ENCODE measurements around the gene CNBD2.
A peak's percentile ranks its signal among the peaks of the same experiment; 100 is the strongest.
"Not testable (repeated sequence)": the region's sequence is repeated elsewhere in the genome, so short reads cannot be mapped to it uniquely, and the experiment has no call there.

Gene CNBD2

GRCh38 chr20:35975576-35976373 lies 7.4 kb downstream of the CNBD2 start:
- DNase-seq: no peak

DNA sequence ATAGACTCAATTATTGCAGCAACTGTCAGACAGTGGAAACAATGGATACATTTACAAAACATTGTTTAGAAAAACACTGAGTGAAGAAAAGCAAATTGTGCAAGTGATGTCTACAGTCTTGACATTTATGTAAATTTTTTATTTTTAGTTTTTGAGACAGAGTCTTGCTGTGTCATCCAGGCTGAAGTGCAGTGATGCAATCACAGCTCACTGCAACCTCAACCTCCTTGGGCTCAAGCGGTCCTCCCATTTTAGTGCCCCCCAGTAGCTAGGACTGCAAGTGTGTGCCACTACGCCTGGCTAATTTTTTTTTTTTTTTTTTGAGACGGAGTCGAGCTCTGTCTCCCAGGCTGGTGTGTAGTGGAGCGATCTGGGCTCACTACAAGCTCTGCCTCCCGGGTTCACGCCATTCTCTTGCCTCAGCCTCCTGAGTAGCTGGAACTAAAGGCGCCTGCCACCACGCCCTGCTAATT lies 9.7 kb downstream of the CNBD2 start:
- DNase-seq: no peak

DNA sequence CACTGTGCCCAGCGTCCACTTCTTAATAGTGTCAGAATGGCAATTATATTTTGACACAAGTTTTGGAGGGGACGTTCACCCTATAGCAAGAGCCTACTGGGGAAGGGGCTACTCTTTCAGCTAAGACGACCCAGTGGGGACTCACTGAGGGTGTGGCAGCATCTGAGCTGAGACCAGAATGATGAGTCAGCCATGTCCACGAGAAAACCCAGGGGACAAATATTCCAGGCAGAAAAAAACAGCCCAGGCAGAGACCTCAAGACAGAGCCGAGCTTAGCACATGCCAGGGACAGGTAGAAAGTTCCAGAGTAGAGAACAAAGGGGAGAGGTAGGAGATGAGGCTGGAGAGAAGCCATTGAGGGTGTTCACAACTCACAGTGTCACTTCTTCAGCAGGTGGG lies 11.2 kb downstream of the CNBD2 start:
- DNase-seq: no peak

GRCh38 chr20:35981969-35982368 lies 13.6 kb downstream of the CNBD2 start:
- no peak for DNase-seq

DNA sequence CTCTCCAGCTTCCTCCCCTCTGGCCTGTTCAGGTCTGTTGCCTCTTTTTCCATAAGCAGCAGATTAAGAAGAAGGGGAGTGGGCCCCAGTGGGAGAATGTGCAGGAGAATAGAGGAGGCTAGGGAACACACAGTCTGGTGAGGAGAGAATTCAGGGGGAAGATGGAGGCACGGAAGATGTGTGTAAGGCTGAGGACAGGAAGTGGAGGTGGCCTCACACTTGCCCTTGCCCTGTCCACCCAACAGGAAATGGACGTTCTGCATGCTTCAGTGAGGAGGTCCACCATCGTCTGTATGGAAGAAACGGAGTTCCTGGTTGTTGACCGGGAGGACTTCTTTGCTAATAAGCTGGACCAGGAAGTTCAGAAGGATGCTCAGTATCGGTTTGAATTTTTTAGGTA lies 16.0 kb downstream of the CNBD2 start:
- DNase-seq: no peak

DNA sequence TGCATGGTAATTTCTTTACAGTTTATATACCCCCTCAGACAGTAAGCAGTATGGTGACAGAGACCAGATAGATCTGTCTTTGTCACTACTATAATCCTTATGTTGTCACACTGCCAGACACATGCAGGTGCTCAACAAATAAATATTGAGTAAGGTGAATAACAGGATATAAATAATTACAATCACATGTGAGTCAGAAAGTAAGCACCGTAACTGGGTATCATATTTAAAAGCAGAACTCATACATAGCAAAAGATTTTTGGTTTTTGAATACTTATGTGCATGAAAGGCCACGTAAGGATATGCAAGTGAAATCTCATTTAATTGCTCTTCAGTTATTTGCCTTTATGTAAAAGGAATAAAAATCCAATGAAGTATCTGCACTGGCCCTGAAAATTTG lies 17.4 kb downstream of the CNBD2 start:
- no peak for DNase-seq

DNA sequence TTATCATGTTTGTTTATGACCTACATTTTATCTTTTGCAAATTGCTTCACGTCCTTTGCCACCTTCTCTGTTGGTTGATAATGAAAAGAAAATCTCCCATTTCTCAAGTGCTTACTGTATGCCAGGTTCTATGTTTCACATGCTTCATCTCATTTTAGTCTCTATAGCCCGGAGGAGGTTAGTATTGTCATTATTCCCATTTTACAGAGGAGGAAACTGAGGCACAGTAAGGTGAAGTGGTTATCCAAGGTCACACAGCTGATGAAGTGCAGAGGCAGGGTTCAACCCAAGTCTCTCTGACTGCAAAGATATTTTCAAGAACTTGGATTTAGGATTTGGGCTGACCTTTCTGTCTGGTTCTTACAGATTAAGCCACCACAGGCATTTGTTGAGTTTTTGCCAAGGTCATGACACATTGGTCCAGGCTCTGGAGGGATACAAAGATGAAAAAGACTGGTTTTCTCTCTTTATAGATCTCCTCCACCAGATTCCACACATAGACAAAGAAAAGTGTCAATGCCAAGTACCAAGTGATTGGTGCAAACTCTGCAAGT lies 20.6 kb downstream of the CNBD2 start:
- no peak for DNase-seq

DNA sequence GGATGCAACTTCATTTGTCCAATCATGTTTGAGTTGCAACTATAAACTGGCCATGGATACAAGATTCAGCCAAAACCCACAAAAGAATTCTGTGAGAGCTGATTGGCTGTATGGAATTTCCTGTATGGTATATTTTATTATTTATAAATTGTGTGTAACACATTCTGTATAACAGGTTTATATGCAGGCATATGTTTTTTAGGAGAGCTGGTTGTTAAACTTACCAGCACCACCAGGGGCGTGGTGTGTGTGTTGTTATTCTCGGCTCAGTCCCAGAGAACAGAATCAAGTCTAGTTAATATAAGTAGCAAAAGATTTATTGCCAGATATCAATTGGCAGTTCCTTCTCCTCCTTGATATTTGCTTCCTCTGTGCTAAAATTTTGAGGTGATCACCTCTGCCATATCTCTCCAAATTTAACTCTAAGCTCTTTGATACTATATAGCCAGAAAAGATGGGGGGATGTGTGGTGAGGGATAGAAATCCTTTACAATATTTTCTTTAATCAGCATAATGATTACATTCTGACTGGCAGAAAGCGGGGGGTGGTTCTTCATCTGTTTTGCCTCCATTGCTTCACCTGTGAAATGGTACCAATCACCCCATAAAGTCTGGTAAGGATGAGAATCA lies 22.9 kb downstream of the CNBD2 start:
- DNase-seq: peak; percentile 12

DNA sequence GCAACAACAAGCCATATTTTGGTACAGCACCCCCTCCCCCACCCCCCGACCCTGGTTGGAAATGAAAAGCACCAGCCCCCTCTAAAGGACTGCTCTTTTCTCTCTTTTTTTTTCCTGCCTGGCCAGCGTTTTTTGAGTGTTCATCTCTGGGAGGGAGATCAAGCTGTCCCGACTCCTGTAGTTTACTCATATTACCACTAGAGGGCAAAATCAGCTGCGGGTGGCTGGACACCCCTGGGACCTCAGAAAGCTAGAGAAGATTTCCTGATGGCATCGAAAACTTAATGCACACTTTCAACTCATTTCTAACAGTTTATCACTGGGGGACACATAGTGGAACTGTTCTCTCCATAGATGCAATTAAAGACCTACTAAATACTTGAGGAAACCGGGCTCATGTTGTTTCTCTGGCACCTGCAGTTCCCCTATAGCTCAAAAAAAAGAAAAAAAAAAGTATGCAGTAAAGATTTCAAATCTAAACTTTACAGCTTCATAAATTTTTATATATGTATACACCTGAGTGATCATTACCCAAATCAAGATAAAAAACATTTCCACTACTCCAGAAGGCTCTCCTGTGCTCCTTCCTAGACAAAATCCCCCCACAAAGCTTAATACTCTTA lies 24.4 kb downstream of the CNBD2 start:
- peak; percentile 64 for DNase-seq

DNA sequence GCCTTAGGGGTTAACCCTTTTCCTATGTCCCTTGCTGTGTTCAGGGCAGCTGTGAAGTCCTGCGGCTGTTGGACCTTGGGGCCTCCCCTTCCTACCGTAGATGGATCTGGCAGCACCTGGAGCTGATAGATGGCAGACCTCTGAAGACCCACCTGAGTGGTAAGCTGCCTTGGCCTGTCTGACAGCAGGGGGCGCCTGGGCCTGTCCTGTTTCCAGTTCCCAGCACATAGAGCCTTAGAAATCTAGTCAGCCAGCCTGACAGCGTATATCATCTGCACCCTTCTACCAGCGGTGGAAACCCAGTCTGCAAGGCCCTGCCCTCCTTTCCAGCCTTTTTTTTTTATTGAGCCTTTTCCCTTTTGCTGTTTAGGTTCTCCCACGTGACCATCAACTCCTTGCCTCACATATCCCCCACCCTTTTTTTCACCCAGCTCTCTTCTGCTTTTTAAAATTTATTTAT lies 26.6 kb downstream of the CNBD2 start:
- DNase-seq: peak; percentile 78

DNA sequence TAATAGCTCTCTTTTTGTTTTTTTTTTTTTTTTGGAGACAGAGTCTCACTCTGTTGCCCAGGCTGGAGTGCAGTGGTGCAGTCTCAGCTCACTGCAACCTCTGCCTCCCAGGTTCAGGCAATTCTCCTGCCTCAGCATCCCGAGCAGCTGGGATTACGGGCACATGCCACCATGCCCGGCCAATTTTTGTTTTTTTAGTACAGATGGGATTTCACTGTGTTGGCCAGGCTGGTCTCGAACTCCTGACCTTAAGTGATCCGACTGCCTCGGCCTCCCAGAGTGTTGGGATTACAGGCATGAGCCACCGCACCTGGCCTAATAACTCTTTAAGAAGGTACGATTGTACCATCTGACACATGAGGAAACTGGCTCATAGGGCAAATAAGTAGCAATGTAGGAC lies 28.1 kb downstream of the CNBD2 start:
- not testable (repeated sequence) for DNase-seq

DNA sequence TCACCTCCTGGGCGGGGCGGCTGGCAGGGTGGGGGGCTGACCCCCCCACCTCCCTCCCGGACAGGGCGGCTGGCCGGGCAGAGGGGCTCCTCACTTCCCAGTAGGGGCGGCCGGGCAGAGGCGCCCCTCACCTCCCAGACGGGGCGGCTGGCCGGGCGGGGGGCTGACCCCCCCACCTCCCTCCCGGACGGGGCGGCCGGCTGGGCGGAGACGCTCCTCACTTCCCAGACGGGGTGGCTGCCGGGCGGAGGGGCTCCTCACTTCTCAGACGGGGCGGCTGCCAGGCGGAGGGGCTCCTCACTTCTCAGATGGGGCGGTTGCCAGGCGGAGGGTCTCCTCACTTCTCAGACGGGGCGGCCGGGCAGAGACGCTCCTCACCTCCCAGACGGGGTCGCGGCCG lies 32.9 kb downstream of the CNBD2 start:
- DNase-seq: not testable (repeated sequence)

DNA sequence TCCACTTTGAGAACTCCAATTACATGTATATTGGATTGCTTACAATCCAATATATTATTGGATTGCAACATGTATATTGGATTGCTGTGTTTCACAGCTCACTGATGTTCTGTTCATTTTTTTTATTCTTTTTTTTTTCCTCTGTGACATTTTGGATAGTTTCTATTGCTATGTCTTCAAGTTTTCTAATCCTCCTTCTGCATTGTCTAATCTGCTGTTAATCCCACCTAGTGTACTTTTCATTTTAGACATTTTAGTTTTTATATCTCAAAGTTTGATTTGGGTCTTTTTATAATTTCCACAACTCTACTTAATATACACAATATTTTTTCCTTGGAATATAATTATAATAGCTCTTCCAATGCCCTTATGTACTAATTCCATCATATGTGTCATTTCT lies 34.5 kb downstream of the CNBD2 start:
- DNase-seq: no peak

DNA sequence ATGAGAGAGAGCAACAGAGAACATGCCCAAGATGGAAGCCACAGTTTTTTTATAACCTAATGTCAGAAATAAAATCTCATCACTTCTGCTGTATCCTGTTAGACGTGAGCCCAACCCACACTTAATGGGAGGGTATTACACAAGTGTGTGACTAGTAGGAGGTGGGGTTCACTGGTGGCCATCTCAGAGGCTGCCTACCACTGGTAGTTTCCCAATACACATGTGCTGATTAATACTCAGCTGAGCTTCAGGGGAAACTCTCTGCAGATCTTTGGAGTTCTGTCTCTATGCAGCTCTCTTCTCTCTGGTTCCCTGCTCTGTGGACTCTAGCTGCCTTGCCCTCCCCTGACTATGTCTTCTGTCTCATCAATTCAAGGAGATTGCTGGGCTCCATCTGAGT lies 35.7 kb downstream of the CNBD2 start:
- DNase-seq: peak; percentile 34

DNA sequence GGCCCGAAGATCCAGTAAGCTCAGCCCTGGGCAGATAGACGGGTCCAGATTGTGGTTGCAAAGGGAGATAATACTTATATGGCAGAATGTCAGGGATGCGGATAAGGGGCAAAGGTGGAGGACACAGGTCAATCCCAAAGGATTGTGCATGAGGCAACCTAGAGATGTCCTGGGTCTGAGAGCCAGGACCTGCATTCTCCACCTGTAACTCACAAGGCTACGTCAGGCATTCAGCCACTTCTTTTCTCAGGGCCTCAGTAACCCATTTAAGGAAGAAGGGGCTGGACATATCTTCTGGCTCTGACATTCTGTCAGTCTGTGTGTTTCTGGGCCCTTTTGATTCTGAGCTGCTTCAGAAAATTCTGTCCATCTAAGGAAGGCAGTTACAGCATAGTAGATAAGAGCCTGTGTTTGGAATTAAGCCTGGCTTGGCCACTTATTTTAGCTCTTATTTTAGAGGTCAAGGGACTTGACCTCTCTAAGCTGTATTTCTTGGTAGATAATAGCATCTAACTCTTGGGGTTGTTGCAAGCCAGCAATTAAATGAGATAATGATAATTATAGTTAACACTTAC lies 40.2 kb downstream of the CNBD2 start:
- no peak for DNase-seq

DNA sequence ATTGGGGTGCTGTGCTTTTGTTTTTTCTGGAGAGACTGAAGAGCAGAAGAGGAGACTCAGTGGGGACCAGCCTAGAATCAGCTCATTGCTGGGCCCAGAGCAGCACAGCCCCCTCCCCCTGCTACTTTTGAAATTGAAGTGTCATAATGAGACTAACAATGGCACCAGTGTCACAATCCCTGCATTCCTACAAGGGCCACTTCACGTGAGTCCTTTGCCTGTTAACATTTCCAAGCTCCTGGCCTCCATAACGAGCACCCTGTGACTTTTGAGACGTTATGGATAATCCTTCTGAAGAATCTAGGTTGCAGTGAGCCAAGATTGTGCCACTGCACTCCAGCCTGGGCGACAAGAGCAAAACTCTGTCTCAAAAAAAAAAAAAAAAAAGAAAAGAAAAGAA lies 41.7 kb downstream of the CNBD2 start:
- no peak for DNase-seq

DNA sequence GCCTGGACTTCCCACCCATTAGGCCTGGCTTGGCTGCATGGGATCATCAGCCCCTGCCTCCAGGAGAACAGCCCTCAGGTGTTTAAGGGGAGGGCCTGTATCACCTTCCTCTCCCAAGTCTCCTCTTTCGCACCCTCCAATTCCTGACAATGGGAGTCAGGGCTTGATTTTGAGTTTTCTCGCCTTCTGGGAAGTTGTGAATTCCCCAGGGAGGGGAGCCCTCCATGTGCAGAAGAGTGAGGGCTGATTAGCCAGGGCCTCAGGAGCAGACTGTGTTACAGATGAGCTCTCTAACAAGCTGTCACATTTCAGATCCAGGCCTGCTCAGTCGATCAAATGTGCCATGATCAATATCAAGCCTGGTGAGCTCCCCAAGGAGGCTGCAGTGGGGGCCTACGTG lies 42.4 kb downstream of the CNBD2 start:
- no peak for DNase-seq

- DNase-seq: no peak
These were observed 47.5 kb downstream of the CNBD2 start for GRCh38 chr20:36015806-36016403.

DNA sequence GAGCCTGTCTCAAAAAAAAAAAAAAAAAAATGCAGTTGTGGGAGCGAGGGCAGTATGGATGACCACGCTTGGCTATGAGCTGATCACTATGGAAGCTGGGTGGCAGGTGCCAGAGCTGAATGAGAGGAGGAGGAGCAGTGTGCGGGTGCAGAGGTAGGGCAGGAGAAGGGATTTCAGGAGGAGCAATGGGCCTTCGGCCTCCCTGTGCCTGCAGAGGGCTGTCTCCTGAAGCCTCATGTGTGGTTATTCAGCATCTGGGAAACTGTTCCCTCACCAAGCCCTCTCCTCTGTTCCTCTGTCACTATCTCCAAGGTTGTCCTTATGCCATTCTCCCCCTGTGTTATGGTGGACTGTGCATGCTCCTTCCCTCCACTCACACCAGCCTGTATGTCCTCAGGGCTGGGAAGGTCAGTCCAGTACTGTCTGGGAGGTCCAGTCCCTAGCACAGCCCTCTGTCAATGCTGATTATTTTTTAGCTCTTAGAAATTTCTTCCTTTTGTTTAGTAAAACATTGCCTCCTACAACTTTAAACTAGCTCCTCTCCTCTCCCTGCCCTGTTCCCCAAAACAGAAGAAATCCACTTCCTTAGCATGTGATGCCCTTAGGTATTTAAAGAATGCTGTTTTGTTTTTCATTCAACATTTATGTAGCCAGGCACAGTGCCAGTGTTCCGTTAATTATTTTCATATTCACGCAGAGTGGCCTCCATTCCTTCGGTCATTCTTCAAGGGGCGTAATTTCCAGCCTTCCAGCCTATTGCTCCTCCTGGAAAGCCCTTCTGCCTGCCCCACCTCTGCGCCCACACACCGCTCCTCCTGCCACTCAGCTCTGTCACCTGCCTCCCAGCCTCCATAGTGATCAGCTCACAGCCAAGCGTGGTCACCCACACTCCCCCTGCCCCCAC lies 48.9 kb downstream of the CNBD2 start:
- DNase-seq: peak; percentile 68

GRCh38 chr20:36018208-36018988 lies 50.0 kb downstream of the CNBD2 start:
- DNase-seq: no peak

- DNase-seq: not testable (repeated sequence)
These were observed 57.7 kb downstream of the CNBD2 start for GRCh38 chr20:36026131-36026530.

Data from HCEC 1CT (cell line).